NCI-H460 (cell line): ENCODE data around the gene KRT17. TPM values are rescaled to one million over a fixed set of nuclear protein-coding genes. Genes with fewer than 3 reads are reported as not detected.
"Not testable (repeated sequence)": the region's sequence is repeated elsewhere in the genome, so short reads cannot be mapped to it uniquely, and the experiment has no call there.

ENCODE experiments used
- DNase-seq: peaks from one replicate; pipeline ENCODE4 v3.0.0-alpha.2; 2016; ENCODE audit warnings: low read depth; ENCODE audit errors: extremely low read depth
- total RNA-seq: library from RNA; depleted of rRNA; stranded (reverse); fragments of >200 nt; shearing (Covaris generic); gene quantifications from 2 replicates; pipeline ENCODE4 v1.2.3, GENCODE V29; 2014

The KRT17 gene
- total RNA-seq, 1 experiment from 2014 or later, result 0.42 TPM

GRCh38 chr17:41636652-41637051, 12.3 kb upstream of the KRT17 start:
- DNase-seq, result no peak

- no peak for DNase-seq
Measured at GRCh38 chr17:41635121-41636097, 11.0 kb upstream of the KRT17 start.

GRCh38 chr17:41634639-41635038, 10.3 kb upstream of the KRT17 start:
- no peak for DNase-seq

- no peak for DNase-seq
Measured at GRCh38 chr17:41633556-41634199, 9.3 kb upstream of the KRT17 start.

GRCh38 chr17:41632482-41633105, 8.2 kb upstream of the KRT17 start:
- no peak for DNase-seq

GRCh38 chr17:41631898-41632285, 7.5 kb upstream of the KRT17 start:
- DNase-seq, result no peak

- DNase-seq, result no peak
Measured at GRCh38 chr17:41631025-41631897, 6.9 kb upstream of the KRT17 start.

GRCh38 chr17:41629826-41630670, 5.7 kb upstream of the KRT17 start:
- DNase-seq, result no peak

- DNase-seq, result no peak
Measured at GRCh38 chr17:41629316-41629715, 4.9 kb upstream of the KRT17 start.

- DNase-seq, result not testable (repeated sequence)
Measured at GRCh38 chr17:41628621-41629255, 4.4 kb upstream of the KRT17 start.

- not testable (repeated sequence) for DNase-seq
Measured at GRCh38 chr17:41628073-41628370, 3.6 kb upstream of the KRT17 start.

- DNase-seq, result no peak
Measured at GRCh38 chr17:41627316-41628072, 3.1 kb upstream of the KRT17 start.

- not testable (repeated sequence) for DNase-seq
Measured at GRCh38 chr17:41626914-41627295, 2.5 kb upstream of the KRT17 start.

GRCh38 chr17:41626028-41626913, 1.9 kb upstream of the KRT17 start:
- not testable (repeated sequence) for DNase-seq

GRCh38 chr17:41625602-41626001, 1.2 kb upstream of the KRT17 start:
- DNase-seq, result no peak

- DNase-seq, result not testable (repeated sequence)
Measured at GRCh38 chr17:41623184-41623861, 1.1 kb downstream of the KRT17 start.
